GM19395 (cell line): ENCODE results near the gene MEIS3.
"Not testable (repeated sequence)": the region's sequence is repeated elsewhere in the genome, so short reads cannot be mapped to it uniquely, and the experiment has no call there.

Experiments
- ATAC-seq: cut with Tn5 transposase; IDR thresholded peaks from one replicate; pipeline ENCODE4 v1.9.1; 2021; ENCODE audit warnings: mild to moderate bottlenecking, moderate library complexity; ENCODE audit not compliant: unreplicated experiment

Gene MEIS3

GRCh38 chr19:47388721-47389120 lies 30.6 kb downstream of the MEIS3 start:
- ATAC-seq, result not testable (repeated sequence)

- ATAC-seq, result not testable (repeated sequence)
These were observed 31.7 kb downstream of the MEIS3 start for GRCh38 chr19:47387623-47388022.

GRCh38 chr19:47386582-47386981 lies 32.7 kb downstream of the MEIS3 start:
- not testable (repeated sequence) for ATAC-seq

GRCh38 chr19:47384533-47384932 lies 34.8 kb downstream of the MEIS3 start:
- not testable (repeated sequence) for ATAC-seq

- ATAC-seq, result not testable (repeated sequence)
These were observed 35.4 kb downstream of the MEIS3 start for GRCh38 chr19:47383890-47384289.

- ATAC-seq, result no peak
These were observed 37.6 kb downstream of the MEIS3 start for GRCh38 chr19:47381653-47382279.

GRCh38 chr19:47381121-47381520 lies 38.2 kb downstream of the MEIS3 start:
- no peak for ATAC-seq

- no peak for ATAC-seq
These were observed 38.8 kb downstream of the MEIS3 start for GRCh38 chr19:47380559-47380958.

- ATAC-seq, result no peak
These were observed 39.9 kb downstream of the MEIS3 start for GRCh38 chr19:47379381-47379938.

GRCh38 chr19:47378246-47378645 lies 41.1 kb downstream of the MEIS3 start:
- ATAC-seq, result no peak

- ATAC-seq, result no peak
These were observed 41.5 kb downstream of the MEIS3 start for GRCh38 chr19:47377801-47378200.

- no peak for ATAC-seq
These were observed 42.1 kb downstream of the MEIS3 start for GRCh38 chr19:47377208-47377701.

- ATAC-seq, result no peak
These were observed 42.7 kb downstream of the MEIS3 start for GRCh38 chr19:47376589-47377144.

- no peak for ATAC-seq
These were observed 43.4 kb downstream of the MEIS3 start for GRCh38 chr19:47375694-47376588.

- ATAC-seq, result no peak
These were observed 44.2 kb downstream of the MEIS3 start for GRCh38 chr19:47374876-47375693.

GRCh38 chr19:47373246-47374240 lies 45.8 kb downstream of the MEIS3 start:
- no peak for ATAC-seq

GRCh38 chr19:47372603-47373002 lies 46.7 kb downstream of the MEIS3 start:
- ATAC-seq, result no peak

GRCh38 chr19:47371261-47371660 lies 48.1 kb downstream of the MEIS3 start:
- ATAC-seq, result no peak

GRCh38 chr19:47370045-47370611 lies 49.2 kb downstream of the MEIS3 start:
- ATAC-seq, result no peak
